NB4 (cell line): ENCODE results near the gene EHF.

Experiments used
- DNase-seq: peaks from one replicate; pipeline ENCODE4 v3.0.0; 2010; ENCODE audit warnings: low read depth
- H3K4me3 ChIP-seq: one replicate; pipeline ENCODE4 v1.5.1; 2011; ENCODE audit warnings: mild to moderate bottlenecking, low read depth, low read length, moderate library complexity
- CTCF ChIP-seq: IDR thresholded peaks from one replicate; pipeline ENCODE4 v1.5.1; 2012; ENCODE audit warnings: low read depth, low read length
- MAX ChIP-seq: IDR thresholded peaks from 2 replicates; pipeline ENCODE4 v1.6.1; 2011; ENCODE audit warnings: low read depth, low read length
- MYC ChIP-seq: IDR thresholded peaks from 2 replicates; pipeline ENCODE4 v1.6.1; 2011; ENCODE audit warnings: low read depth, low read length
- POLR2A ChIP-seq: IDR thresholded peaks from 2 replicates; pipeline ENCODE4 v1.6.1; 2011; ENCODE audit warnings: mild to moderate bottlenecking; ENCODE audit not compliant: insufficient read length; ENCODE audit errors: extremely low read depth

EHF gene

DNA sequence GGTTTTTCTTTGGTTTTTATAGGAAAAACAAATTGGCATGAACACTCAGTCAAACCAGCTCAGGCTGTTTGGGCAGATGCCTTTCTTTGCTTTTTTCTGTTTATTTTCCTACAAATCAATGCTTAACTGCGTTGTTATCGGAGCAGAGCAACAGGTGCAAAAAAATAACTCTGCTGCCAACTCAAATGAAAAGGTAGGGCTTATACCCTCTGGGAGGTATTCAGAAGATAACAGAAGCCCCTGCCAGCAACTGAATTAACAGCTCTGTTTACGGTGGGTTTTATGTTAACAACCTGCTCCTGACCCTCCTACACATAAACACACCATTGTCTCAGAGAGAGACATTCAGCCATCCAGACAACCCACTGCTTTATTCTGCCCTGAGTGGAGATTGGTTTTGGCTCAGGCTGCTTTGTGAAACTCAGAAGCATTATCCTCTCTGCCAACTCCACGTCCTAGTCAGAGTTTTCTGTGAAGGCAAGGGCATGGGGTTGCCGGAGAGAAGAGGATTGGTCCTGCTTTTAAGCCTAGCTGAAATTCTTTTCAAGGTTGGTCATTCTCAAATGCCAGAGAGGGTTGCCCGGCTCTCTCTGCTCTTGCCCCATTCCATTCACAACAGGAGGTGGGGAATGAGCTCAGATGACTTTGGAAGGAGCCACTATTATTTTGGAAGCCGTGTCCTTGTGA is 11.4 kb downstream of the EHF start:
- DNase-seq: no peak
- TF ChIP-seq MYC (no peak), MAX (no peak), POLR2A (no peak), CTCF (no peak)
- no peak overlapping the region for H3K4me3 ChIP-seq

DNA sequence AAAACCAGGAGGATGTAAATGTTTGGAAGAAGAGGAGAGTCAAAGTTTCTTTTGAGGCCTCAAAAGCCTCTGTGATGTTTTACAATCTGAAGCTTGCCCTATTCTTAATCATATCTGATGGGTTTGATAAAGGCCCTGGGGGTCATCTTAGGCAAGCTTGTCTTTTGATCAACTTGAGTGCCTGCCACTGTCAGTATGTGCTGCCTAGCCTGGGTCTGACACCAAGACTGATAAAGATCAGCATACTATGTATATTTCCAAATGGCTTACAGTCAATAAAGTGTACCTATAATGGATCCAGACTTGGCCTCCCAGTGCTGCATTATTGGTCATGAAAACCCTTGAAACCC is 12.7 kb downstream of the EHF start:
- no peak for TF ChIP-seq MAX
- TF ChIP-seq MYC: no peak
- no peak for TF ChIP-seq POLR2A
- TF ChIP-seq CTCF: no peak
- H3K4me3 ChIP-seq: no peak overlapping the region
- DNase-seq: no peak

DNA sequence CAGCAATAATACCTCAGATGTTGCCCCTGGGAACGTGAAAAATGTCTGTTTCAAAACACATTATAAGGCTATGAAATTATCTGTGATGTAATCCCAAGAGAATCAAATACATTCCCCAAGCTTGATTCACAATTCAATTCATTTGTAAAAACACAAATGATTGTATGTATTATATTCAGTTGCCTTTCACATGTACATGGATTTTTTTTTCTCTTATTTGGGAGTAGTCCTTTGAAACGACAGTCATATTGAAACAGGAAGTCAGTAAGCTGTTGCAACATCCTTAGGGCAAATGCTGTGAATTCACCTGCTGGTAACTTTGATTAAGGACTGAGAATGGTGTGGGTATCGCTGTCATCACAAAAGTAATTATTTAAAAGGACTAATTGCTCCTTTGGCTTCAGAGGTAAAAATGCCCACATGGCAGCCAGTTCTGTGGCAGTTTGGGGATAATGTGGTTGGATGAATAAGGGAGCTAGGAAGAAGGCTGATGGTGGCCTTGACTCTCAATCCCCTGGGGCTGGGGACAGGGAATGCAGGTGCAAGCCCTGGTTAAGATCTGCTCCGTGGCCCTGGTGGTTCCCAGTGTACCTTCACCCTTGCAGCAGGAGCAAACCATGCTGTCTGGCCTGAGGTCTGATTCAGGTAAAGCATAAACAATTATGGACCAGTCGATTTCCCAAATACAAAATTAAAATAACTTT is 13.2 kb downstream of the EHF start:
- peak; percentile 75 for DNase-seq
- no peak for TF ChIP-seq POLR2A
- no peak for TF ChIP-seq MYC
- no peak for TF ChIP-seq CTCF
- no peak for TF ChIP-seq MAX
- H3K4me3 ChIP-seq: no peak overlapping the region

DNA sequence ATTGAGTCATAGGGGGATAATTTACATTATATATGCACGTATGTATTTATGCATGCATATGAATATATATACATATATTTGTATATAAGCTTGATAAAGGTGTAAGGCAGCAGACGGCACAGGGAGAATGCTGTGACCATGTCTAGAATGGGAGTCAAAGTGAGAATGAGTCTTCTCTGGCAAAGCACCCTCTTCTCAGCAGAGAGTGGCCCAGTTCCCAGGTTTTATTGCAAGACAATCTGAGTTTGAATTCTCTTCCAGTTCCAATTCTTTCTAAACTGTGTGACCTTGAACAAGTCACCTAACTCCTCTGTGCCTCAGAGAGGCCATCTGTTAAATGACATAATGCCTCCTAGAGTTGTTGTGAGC is 13.8 kb downstream of the EHF start:
- TF ChIP-seq MYC (no peak), CTCF (no peak), POLR2A (no peak), MAX (no peak)
- DNase-seq: no peak
- no peak overlapping the region for H3K4me3 ChIP-seq

GRCh38 chr11:34636127-34636526 is 15.2 kb downstream of the EHF start:
- TF ChIP-seq MYC: no peak
- TF ChIP-seq POLR2A: no peak
- no peak for TF ChIP-seq MAX
- TF ChIP-seq CTCF: no peak

More at GRCh38 chr11:34636127-34636526, 15.2 kb downstream of the EHF start:
- no peak for DNase-seq
- no peak overlapping the region for H3K4me3 ChIP-seq
